NCI-H2107 treated with DMSO at 0.1 percent for 48 hours (cell line): ENCODE data around the gene EHBP1L1.

Source experiments
- DNase-seq: peaks from one replicate; lab custom pipeline; 2025; ENCODE audit not compliant: unreplicated experiment; lab: John Stamatoyannopoulos, UW

Gene EHBP1L1

DNA sequence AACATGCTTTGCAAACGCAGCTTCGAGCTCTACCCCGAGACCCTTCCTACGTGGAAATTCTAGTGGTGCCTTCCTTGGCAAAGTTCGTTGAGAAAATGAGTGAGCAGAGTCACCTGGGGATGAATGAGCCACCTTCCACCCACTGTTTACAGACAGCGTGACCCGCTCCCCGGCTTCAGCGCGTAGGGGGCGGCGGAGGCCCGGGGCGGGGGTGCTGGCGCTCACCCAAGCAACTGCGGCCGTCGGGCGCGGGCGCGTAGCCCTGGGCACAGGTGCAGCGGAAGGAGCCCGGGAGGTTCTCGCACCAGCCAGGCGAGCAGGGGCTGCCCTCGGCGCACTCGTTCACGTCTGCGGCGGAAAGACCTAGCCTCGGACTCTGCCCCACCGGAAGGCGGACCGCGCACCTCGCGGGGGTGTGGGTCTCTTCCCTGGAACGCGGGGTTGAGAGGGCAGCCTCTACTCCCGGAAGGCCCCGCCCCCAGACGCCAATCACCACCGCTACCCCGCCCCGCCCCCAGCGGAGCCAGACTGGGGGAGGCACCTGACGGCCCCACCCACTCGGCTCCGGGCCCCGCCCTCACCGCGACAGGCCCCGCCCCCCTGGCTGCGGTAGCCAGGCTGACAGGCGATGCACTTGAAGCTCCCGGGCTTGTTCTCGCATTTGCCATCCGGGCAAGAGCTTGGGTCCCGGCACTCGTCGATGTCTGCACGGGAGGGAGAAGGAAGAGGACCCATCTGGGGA, 29.5 kb upstream of the EHBP1L1 start:
- peak; percentile 32 for DNase-seq

DNA sequence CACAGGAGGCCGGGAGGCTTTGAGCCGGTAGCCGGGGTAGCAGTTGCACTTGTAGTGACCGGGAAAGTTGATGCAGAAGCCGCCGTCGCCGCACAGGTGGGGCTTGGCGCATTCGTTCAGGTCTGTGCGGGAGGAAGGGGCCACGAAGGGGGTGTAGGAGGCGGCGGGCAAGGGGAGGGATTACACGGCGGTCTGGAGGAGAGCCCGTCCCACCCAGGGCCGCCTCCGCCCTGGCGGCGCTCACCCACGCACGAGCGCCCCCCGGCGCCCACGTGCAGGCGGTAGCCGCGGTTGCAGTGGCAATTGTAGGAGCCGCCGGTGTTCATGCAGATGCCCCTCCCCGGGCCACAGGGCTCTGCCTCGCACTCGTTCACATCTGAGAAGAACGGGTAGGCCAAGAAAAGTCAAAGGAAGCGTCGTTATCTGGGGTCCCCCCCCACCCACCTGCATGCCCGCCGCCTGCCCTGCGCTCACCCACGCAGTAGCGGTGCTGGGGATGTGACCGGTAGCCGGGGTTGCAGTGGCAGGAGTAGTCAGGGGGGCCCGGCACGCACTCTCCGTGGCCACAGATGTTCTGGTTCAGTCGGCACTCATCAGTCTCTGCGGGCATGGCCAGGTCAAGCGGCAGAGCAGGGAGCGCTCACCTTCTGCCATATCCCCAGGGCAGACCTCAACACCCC, 28.3 kb upstream of the EHBP1L1 start:
- DNase-seq = no peak

DNA sequence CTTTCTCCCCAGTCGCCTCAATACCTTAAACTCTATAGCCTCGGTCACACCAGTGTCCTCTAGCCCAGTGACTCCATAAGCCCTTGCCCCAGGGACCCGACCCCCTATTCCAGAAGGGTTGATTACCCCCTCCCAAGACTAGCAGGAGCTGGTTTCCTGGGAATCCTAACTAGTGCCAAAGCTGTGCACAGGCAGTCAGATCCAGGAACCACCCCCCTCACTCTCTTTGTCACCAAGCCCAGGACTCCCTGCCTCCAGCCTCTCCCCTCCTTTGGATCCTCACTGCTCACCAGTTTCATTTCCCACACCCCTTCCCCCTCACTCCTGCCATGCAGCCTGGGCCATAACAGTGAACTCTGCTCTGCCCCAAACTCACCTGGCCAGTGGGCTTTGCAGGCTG, 27.5 kb upstream of the EHBP1L1 start:
- DNase-seq = no peak

DNA sequence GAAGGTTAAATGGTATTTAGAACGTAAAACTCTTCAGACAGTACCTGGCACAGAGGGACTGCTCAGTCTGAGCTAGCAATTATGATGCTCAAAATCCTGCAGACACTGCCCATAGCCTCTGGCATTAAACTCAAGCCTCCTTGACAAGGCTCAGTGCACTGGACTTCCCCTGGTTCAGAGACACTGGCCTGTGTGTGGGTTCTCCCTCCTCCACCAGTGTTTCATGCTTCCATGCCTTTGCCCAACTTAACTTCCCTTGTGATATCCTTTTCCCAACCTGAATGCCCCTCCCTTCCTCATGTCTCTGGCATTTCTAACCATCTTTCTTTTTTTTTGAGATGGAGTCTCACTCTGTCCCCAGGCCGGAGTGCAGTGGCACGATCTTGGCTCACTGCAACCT, 26.8 kb upstream of the EHBP1L1 start:
- no peak for DNase-seq

DNA sequence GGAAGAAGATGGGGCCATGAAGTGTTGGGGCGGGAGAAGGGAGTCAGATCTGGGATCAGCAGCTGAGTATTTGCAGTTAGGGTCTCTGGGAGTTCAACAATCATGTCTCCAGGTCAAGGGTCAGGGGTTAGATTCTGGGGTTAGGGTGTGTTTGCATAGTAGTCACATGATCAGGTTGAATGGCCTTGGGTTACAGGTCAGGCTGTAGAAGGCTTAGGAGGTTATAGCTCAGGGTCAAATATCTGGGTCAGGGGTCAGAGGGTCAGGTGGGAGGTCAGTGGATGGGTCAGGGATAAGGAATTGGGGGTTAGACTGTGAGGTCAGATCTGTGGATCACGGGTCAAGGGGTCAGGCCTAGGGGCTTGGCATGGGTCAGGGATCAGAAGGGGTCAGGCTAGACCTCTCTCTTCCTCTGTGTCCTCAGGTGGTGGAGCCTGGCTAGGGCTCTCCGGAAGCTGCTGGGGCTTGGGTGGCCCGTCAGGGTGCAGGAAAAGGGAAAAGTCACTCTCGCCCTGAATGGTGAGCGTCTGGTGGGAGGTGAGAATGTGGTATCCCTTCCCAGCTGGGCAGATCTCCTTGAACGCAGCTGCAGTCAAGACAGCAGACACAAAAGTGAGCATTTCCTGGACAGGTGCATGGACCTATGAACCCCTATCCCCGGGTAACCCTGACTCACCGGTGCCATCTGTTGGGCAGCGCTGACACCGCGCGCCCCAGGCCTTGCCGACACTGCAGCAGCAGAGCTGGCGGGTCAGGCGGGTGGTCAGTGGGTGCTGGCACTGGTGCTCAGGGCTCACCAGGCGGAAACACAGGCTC, 24.1 kb upstream of the EHBP1L1 start:
- peak; percentile 93 for DNase-seq

DNA sequence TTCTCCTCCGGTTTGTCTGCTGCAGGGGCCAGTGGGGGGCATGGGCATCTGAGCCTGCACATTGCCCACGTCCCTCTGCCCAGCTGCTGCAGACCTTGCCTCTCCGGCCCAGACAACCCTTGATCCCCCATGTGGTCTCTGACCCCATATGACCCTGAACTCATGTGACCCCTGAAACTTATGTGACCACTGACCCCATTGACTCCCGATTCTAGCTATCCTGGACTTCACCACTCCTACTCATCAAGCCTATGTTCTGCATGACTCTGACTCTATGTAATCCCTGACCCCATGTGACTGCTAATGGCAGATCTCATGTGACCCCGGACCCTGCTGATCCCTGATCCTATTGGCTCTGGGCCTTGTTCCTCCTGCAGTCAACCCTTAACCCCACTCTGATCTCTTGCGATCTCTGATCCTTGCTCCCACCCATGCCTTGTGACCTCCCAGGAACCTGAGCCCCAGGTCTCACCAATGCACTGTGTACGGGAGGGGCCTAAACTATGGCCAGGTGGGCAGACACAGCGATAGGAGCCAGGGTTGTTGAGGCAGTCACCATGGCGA, 23.4 kb upstream of the EHBP1L1 start:
- DNase-seq = no peak

DNA sequence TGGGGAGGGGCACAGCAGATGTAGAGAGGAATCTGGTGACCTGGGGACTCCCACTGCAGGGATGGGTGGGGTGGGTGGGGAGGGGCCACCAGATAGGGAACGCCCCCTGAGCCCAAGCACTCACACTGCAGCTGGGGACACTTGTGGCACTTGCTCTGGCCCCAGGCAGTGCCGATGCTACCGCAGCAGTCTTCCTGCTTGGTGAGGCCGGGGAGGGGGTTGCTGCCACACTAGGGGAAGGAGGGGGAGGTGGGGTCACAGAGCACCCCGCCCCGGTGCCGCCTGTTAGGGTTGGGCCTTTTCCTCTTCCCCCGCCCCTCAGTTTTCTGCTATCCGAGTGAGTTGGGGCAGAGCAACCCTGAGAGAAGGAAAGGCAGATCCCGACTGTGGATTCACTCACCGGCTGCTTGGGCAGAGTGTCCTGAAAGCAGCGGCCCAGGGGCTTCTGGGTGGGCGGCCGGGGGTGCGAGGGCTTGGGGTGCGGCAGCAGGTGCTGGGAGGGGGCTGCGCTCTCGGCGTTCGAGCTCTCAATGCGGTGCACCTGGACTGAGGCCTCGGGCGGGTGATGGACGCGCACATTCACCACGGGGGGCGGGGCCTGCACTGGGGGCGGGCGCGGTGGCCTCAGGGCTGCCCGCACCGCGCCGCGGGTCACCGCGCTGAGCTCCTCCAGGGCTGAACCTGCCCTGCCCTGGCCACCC, 22.4 kb upstream of the EHBP1L1 start:
- DNase-seq = peak; percentile 60

DNA sequence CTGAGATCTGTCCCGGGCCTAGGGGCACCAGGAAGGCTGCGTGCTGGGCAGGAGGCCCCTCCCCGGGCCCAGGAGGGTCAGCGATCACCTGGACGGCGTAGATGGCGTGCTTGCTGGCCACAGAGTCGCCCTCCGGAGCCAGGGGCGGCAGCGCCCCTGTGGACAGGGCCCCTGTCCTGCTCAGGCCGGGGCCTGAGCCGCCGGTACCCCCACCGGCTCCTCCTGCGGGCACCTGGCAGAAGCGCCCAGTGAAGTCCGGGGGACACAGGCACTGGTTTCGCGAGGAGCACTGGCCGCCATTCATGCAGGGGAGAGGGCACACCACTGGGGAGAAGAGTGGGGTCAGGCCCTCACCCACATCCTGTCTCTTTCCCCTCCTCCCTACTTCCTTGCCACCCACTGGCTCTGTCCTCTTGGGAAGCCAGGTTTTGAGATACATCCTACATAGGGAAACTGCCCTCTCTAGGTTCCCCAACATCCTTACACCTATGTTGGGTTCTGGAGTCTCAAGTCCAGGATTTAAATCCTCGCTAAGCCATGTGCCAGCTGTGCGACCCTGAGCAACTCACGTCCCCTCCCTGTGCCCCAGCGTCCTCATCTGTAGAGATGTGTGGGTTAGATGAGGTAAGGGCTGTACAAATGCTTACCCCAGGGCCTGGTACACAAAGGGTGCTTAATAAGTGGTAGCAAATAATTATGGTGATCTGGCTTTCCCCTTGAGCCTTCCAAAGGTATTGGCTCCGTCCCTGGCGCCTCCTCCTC, 21.6 kb upstream of the EHBP1L1 start:
- DNase-seq = no peak

DNA sequence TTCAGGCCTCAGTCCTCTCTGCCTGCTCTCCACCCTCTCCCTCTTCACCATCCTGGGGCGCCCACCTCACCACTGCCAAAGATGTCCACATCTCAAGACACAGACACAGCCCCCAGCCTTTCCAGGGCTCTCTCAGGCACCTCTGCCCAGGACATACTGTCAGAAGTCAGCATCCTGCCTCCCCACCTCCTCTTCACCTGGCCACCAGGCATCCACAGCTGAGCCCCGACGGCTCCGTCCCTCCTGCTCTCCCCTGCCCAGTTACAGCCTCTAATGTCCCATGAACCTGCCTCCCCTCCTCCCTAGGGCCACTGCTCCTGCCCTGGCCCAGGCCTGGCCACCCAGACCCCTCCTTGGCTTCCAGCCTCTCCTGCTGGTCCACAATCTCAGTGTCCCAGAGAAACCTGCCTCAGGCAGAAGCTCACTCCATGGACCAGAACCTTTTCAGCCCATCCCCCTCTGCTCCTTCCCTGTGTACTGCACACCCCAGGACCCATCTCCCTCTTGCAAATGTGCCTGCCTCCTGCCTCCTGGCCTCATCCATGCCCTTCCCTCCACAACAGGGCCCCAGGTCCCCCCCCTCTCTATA, 20.9 kb upstream of the EHBP1L1 start:
- DNase-seq = no peak

DNA sequence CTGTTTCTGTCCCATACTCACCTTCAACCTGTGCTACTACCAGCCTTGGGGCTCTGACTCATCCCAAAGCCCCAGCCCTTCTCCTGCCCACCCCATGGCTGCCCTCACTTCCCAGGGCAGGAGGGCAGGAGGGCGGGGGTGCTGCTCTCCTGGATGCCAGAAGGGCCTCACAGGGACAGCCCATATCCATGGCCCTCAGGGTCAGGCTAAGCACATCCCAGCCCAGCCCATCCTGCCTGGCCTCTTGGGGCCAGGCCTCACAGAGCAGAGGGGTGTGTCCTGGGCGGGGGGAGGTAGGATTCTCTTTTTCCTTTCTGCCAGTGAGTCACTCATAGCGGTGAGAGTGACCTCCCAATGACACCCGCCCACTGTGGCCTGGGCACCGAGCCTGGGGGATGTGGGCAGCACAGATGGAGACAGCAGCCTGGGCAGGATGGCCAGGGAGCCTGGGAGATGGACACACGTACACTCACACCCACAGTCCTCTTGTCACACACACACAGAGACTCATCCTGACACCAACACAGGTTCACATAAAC, 20.1 kb upstream of the EHBP1L1 start:
- DNase-seq = no peak

DNA sequence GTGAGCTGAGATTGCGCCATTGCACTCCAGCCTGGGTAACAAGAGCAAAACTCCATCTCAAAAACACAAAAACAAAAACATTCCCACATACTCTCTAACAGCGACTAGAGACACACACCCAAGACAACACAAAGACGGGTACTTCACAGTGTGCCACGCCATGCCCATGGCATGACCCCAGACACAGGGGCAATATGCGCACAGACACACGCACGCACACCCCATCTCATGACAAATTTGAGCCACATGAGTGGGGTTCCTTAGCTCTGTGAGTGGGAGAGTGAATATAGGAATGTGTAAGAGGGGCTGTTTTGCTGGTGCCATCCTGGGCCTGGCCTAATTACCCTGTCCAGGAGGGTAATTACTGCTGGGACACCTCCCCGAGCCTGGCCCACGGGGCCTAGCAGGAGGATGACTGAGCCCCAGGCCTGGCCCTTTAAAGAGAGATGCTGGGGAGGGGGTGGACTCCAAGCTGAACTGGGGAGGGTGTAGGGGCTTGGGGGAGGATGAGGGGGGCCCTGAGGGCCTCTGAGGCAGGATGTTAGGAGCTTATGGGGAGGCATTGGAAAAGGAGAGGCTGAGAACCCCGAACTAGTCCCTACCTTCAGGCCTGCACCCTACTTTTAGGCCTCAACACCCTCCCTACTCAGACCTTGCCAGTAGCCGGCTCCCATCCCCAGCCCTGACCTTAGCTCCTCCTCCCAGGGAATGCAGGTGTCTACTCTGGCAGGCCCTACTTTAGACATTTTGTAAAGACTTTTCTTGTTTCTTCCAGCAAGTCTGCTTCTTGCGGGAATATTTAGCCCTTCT, 19.2 kb upstream of the EHBP1L1 start:
- DNase-seq = no peak

DNA sequence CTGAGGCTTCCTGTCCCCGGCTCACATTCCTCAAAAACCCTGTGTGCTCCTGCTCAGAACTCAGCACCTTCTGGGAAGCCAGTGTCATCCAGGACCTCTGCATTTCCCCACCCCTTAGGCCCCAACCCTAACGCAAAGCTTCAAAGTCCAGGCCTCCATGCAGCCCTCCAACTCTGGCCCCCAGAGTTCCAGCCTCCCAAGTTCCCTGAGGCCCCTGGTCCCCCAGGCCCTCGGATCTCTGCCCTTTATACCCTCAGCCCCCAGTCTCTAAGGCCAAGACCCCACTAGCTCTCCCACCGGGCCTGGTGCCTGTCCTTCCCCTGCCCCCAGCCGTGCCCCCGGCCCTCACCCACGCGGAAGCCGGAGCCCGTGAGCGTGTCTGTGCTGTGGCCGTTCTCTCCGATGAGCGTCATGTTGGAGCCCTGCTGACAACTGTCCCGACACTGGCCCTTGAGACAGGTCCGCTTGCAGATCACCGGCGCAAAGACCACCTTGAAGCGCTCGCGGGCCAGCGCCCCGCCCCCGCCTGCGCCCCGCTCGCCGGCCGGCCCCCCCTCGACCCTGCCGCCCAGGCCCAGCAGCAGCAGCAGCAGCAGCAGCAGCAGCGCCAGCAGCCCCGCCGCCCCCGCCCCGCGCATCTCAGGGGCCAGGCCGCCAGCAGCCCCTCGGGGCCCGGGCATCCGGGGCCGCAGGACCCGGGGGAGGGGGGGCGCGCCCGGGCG, 18.4 kb upstream of the EHBP1L1 start:
- DNase-seq = no peak

DNA sequence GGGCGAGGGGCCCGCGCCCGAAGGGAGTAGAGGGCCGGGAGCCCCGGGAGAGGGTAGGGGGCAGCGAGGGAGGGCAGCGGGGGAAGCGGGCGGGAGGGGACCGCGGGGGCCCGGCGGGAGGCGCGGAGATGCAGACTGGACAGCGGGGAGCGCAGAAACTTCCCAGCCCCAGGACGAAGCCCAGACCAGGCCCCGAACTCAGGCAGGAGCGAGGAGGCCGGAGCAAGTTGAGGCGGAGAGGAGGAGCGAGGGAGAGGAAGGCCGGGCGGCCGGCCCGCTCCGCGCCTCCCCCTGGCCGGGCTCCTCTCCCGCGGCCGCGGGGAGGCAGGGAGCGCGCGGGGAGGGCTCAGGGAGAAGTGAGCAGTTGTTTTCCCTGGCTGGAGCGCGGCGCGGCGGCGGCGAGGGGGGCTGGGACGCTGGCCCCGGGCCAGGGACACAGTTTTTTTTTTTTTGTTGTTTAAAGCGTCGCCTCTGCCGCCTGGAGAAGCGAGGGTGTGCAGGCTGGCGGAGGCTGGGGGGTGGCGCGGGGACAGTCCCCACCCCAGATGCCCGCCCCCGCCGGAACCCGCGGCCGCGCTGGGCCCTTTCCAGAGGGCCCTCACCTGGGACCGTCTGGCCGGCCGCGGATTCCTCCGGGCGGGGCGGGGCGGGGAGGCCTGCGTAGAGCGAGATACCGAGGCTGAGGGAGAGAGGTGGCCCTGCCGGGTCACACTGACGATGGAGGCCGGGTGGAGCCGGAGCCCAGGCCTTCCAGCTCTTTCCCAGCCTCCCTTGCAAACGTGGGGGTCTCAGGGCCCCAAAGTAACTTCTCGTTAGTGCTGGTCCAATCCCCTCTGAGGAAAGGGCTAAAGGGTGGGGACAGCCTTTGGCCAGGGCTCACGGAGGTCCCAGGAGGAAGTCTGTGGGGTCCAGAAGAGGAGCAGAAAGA, 17.6 kb upstream of the EHBP1L1 start, which contains the start of gene LTBP3:
LTBP3 (minus strand) TSS at position 358 of the 928 bp plus-strand sequence. CDS start 400 bp downstream, outside the sequence.
- no peak for DNase-seq

DNA sequence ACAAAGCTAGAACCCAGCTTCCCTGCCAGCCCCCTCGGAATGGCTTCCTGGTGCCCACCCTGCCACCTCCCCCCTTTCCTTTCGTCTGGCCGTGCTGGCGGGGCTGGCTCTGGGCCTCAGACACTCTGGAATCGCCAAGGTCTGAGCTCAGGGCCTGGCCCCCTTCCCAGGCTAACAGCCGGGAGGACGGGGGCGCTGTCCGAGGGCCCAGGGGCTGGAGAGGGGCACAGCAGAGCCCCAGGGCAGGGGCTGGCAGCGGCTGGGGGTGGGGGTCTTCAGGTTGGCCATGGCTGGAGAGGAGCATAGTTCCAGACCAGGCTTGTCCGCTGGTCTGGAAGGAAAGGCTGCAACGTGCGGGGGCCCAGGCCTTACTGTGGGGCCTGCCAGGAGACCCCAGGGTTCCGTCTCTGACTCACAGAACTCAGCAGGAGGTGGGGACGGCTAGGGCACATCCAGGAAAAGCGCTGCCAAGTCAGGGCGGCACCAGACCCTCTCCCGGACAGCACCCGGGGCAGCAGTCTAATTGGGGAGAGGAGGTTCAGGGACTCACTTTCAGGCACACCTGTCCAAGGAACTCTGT, 16.8 kb upstream of the EHBP1L1 start:
- no peak for DNase-seq

DNA sequence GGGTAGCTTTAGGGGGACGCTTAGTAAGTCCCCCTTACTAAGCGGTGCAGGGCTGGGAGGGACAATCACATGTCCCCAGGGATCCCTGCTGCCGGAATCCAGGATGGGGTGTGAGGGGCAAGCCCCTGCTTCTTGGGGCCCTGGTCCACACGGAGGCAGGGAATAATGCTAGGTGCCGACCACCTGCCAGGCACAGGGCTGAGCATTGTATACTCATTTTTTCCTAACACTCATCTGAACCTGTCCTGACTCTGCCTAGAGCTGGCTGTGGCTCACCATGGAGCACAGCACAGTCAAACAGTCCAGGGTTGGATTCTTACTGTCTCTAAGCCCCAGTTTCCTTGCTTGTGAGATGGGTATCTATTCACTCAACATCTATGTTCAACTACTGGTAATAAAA, 16.3 kb upstream of the EHBP1L1 start:
- no peak for DNase-seq

DNA sequence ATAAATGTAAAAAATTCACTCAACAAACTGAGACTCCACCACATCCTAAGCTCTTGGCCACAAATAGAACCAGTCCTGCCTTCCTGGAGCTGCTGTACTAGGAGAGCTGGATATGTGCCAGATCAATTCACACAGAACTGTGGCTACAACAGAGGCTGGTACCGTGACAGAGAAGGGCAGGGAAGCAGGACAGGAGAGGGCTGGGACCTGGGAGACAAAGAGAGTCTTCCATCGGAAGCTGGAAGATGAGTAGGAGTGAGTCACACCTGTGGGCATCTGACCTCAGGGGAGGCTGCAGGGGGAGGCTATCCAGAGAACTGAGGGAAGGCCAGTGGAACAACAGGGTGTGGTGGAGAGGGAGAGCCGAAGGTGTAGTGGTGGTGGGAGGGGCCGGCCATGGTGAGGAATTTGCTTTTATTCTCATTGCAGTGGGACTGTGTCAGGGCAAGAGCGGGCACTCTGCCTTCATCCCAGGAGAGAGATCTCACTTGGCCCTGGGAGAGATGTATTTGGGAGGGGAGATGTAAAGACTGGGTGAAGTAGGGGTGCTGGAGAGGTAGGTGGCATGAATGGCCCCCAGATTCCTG, 15.8 kb upstream of the EHBP1L1 start:
- no peak for DNase-seq
